Panc1 (cell line): Measurements from ENCODE around the gene MEX3A. TPM values are rescaled to one million over a fixed set of nuclear protein-coding genes. Genes with fewer than 3 reads are reported as not detected.

Experiments
- ATAC-seq: fragments of 200-7000 bp; cut with Tn5 transposase; 2 replicates; pipeline ENCODE4 v1.9.1; 2020; ENCODE audit warnings: mild to moderate bottlenecking, moderate library complexity
- BruUV-seq: library from RNA; stranded (reverse); fragments of 400-500 nt; replicated peaks from 2 replicates; lab custom pipeline; 2021; lab: Mats Ljungman, UMichigan
- CTCF ChIA-PET: fragments of 300-600 bp; sonication (Branson Sonifier 250); formaldehyde crosslinking; loops from one replicate; lab custom pipeline; 2022; ENCODE audit warnings: antibody characterized with exemption; lab: Charles Lee
- POLR2A ChIA-PET: fragments of 300-600 bp; sonication (Branson Sonifier 250); formaldehyde crosslinking; loops from one replicate; lab custom pipeline; 2022; ENCODE audit warnings: antibody characterized with exemption; lab: Charles Lee
- DNase-seq: peaks from one replicate; pipeline ENCODE4 v3.0.0-alpha.2; 2010; ENCODE audit warnings: low read depth, low spot score
- H3K27ac ChIP-seq: 2 replicates; pipeline ENCODE4 v1.5.1; 2011; ENCODE audit warnings: mild to moderate bottlenecking, low read length, inconsistent platforms
- H3K27me3 ChIP-seq: fragments of 200-500 bp; sonication (Bioruptor generic); 2 replicates; pipeline ENCODE4 v1.6.0; 2014; ENCODE audit warnings: low read length, inconsistent platforms; ENCODE audit not compliant: control insufficient read depth, insufficient read depth
- H3K36me3 ChIP-seq: fragments of 200-500 bp; sonication (Bioruptor generic); 2 replicates; pipeline ENCODE4 v1.5.1; 2014; ENCODE audit warnings: inconsistent platforms, mild to moderate bottlenecking, low read length, moderate library complexity; ENCODE audit not compliant: control insufficient read depth, insufficient read depth
- H3K4me1 ChIP-seq: 2 replicates; pipeline ENCODE4 v1.5.1; 2011; ENCODE audit warnings: inconsistent platforms, mild to moderate bottlenecking, low read length, moderate library complexity; ENCODE audit not compliant: control insufficient read depth, insufficient read depth
- H3K4me3 ChIP-seq, 2 experiments: 2 replicates each; pipeline ENCODE4 v1.5.1; 2011 to 2012; ENCODE audit warnings: low read depth in 2 of 2, low read length in 2 of 2, mild to moderate bottlenecking in 2 of 2, inconsistent platforms in 1 of 2, moderate library complexity in 1 of 2
- H3K9me3 ChIP-seq: fragments of 200-500 bp; sonication (Bioruptor generic); 2 replicates; pipeline ENCODE4 v1.5.1; 2014; ENCODE audit warnings: low read depth, mild to moderate bottlenecking, inconsistent platforms, low read length, moderate library complexity; ENCODE audit not compliant: control insufficient read depth, insufficient read depth
- POLR2AphosphoS5 ChIP-seq: IDR thresholded peaks from 2 replicates; pipeline ENCODE4 v1.6.1; 2012; ENCODE audit warnings: mild to moderate bottlenecking, low read depth, low read length, moderate library complexity
- SIN3A ChIP-seq: IDR thresholded peaks from 2 replicates; pipeline ENCODE4 v1.6.1; 2012; ENCODE audit warnings: low read depth, mild to moderate bottlenecking, low read length, moderate library complexity, borderline replicate concordance; ENCODE audit not compliant: insufficient read depth
- TCF7L2 ChIP-seq: IDR thresholded peaks from 2 replicates; pipeline ENCODE4 v1.6.1; 2011; ENCODE audit warnings: mild to moderate bottlenecking, low read depth, low read length, inconsistent platforms
- in situ Hi-C: cut with HindIII; loops from 2 replicates; pipeline ENCODE4 v1.10.0; 2016; ENCODE audit warnings: low sequenced_read_pairs, low pct_unique_long_range_greater_than_20kb
- intact Hi-C: fragments of 100-400 bp; cut with micrococcal nuclease; formaldehyde crosslinking; loops from one replicate; pipeline ENCODE4 v1.10.0; 2022; ENCODE audit not compliant: unreplicated experiment
- total RNA-seq: library from RNA; stranded (reverse); gene quantifications from one replicate; pipeline ENCODE4 v1.2.1, GENCODE V29; 2021; ENCODE audit not compliant: unreplicated experiment
- TF ChIP-seq, protein P1 (sequence below), 2 experiments: IDR thresholded peaks; 2 replicates each; pipeline ENCODE4 v1.6.1; 2011 to 2012; ENCODE audit warnings: low read depth in 2 of 2, control low read depth in 1 of 2, low read length in 1 of 2, mild to moderate bottlenecking in 1 of 2, moderate library complexity in 1 of 2; ENCODE audit not compliant: insufficient read depth in 1 of 2
- TF ChIP-seq, protein P2 (sequence below): fragments of 450-650 bp; IDR thresholded peaks from 2 replicates; pipeline ENCODE4 v1.5.1; 2017; ENCODE audit warnings: mild to moderate bottlenecking

The MEX3A gene
- total RNA-seq, 1 experiment from 2014 or later, result 15.8 TPM

DNA sequence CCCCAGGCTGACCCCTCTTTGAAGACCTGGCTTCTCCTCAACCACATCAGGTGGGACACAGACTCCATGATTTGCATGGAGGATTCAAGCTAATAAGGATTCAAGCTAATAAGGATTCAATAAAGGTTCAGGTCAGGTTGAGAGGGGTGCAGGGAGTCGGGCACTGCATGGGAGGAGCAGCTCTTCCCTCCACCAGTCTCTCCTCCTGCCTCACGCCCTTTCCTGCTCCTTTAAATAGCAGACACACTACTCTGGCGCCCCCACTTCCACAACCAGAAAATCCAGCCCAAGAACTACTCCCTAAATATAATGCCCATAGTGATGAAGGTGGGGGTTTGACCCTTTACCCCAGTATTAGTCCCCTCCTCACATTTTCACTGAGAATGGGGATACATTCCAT lies 7.1 kb downstream of the MEX3A start:
- ATAC-seq, result no peak
- in situ Hi-C loops, result no loop called here

DNA sequence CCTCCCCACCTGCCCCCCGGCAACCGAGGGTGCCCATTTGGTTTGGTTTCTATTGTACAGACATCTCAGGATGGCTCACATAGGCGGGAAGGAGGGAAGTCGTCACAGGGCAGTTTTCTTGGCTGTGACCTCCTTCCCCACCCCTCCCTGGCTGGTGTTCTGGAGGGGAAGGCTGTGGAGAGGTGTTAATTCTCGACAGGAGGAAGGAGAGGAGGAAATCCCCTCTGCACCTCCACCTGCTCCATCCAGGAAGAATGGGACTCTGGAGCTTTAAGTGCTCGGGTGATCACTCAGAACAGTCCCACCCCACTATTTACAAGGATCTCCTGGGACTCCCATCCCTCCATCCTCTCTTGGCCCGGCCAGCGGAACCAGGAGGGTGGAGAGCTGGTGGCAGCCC lies 7.6 kb downstream of the MEX3A start:
- Histone ChIP-seq H3K9me3 (no peaks in the 10 kb centered on the region), H3K36me3 (no peaks in the 10 kb centered on the region), H3K4me1 (peaks cover 7% of the 10 kb centered on the region), H3K4me3 (no peak overlapping the region), H3K27me3 (no peaks in the 10 kb centered on the region), H3K27ac (no peak overlapping the region)
- intact Hi-C loops, result no loop called here
- POLR2A ChIA-PET, result no interaction called here
- DNase-seq, result no peak
- in situ Hi-C loops, result no loop called here
- TF ChIP-seq, protein P1, sequence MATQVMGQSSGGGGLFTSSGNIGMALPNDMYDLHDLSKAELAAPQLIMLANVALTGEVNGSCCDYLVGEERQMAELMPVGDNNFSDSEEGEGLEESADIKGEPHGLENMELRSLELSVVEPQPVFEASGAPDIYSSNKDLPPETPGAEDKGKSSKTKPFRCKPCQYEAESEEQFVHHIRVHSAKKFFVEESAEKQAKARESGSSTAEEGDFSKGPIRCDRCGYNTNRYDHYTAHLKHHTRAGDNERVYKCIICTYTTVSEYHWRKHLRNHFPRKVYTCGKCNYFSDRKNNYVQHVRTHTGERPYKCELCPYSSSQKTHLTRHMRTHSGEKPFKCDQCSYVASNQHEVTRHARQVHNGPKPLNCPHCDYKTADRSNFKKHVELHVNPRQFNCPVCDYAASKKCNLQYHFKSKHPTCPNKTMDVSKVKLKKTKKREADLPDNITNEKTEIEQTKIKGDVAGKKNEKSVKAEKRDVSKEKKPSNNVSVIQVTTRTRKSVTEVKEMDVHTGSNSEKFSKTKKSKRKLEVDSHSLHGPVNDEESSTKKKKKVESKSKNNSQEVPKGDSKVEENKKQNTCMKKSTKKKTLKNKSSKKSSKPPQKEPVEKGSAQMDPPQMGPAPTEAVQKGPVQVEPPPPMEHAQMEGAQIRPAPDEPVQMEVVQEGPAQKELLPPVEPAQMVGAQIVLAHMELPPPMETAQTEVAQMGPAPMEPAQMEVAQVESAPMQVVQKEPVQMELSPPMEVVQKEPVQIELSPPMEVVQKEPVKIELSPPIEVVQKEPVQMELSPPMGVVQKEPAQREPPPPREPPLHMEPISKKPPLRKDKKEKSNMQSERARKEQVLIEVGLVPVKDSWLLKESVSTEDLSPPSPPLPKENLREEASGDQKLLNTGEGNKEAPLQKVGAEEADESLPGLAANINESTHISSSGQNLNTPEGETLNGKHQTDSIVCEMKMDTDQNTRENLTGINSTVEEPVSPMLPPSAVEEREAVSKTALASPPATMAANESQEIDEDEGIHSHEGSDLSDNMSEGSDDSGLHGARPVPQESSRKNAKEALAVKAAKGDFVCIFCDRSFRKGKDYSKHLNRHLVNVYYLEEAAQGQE (IDR thresholded peaks at IDR 0.05; ENCODE audit: insufficient read depth in 1 of 2, low read depth in 2 of 2, low read length in 1 of 2), result no peak
- no peak for TF ChIP-seq POLR2AphosphoS5
- TF ChIP-seq, protein P2, sequence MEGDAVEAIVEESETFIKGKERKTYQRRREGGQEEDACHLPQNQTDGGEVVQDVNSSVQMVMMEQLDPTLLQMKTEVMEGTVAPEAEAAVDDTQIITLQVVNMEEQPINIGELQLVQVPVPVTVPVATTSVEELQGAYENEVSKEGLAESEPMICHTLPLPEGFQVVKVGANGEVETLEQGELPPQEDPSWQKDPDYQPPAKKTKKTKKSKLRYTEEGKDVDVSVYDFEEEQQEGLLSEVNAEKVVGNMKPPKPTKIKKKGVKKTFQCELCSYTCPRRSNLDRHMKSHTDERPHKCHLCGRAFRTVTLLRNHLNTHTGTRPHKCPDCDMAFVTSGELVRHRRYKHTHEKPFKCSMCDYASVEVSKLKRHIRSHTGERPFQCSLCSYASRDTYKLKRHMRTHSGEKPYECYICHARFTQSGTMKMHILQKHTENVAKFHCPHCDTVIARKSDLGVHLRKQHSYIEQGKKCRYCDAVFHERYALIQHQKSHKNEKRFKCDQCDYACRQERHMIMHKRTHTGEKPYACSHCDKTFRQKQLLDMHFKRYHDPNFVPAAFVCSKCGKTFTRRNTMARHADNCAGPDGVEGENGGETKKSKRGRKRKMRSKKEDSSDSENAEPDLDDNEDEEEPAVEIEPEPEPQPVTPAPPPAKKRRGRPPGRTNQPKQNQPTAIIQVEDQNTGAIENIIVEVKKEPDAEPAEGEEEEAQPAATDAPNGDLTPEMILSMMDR, result no peak
- no peak for TF ChIP-seq SIN3A
- TF ChIP-seq TCF7L2, result no peak
- ATAC-seq, result no peak
- no TSS peak for BruUV-seq
- CTCF ChIA-PET, result no interaction called here

More for the DNA sequence above, 7.1 kb downstream of the MEX3A start:
- intact Hi-C loops, result no loop called here
- no TSS peak for BruUV-seq
- POLR2A ChIA-PET, result no interaction called here
- Histone ChIP-seq H3K9me3 (no peaks in the 10 kb centered on the region), H3K36me3 (no peaks in the 10 kb centered on the region), H3K4me3 (no peak overlapping the region), H3K4me1 (peaks cover 7% of the 10 kb centered on the region), H3K27ac (no peak overlapping the region), H3K27me3 (no peaks in the 10 kb centered on the region)
- CTCF ChIA-PET, result no interaction called here
- no peak for DNase-seq
- TF ChIP-seq, protein P2, result no peak
- TF ChIP-seq TCF7L2 (no peak), POLR2AphosphoS5 (no peak)
